A673 (cell line): Measurements from ENCODE around the gene FGF1. TPM values are rescaled to one million over a fixed set of nuclear protein-coding genes. Genes with fewer than 3 reads are reported as not detected.

Source experiments
- BruUV-seq: library from RNA; stranded (reverse); fragments of 400-500 nt; replicated peaks from 2 replicates; lab custom pipeline; 2021; lab: Mats Ljungman, UMichigan
- CTCF ChIA-PET: fragments of 300-600 bp; sonication (Branson Sonifier 250); formaldehyde crosslinking; loops from one replicate; lab custom pipeline; 2022; ENCODE audit warnings: antibody characterized with exemption; lab: Charles Lee
- POLR2A ChIA-PET: fragments of 300-600 bp; sonication (Branson Sonifier 250); formaldehyde crosslinking; loops from one replicate; lab custom pipeline; 2022; ENCODE audit warnings: antibody characterized with exemption; ENCODE audit not compliant: low non-redundant PET; lab: Charles Lee
- DNase-seq: peaks from one replicate; pipeline ENCODE4 v3.0.0-alpha.2; 2015; ENCODE audit warnings: low spot score
- H3K27ac ChIP-seq: fragments of 200-600 bp; sonication (generic); 2 replicates; pipeline ENCODE4 v1.5.1; 2016; ENCODE audit warnings: mixed run types, low read depth, mild to moderate bottlenecking, mixed read lengths, antibody characterized with exemption, low read length; ENCODE audit not compliant: poor library complexity, severe bottlenecking
- H3K27me3 ChIP-seq: fragments of 200-600 bp; sonication (generic); replicated peaks from 2 replicates; pipeline ENCODE4 v1.6.1; 2017; ENCODE audit warnings: mixed run types, low read depth, mild to moderate bottlenecking, mixed read lengths, antibody characterized with exemption, low read length; ENCODE audit not compliant: insufficient read depth, poor library complexity
- H3K36me3 ChIP-seq: fragments of 200-600 bp; sonication (generic); 2 replicates; pipeline ENCODE4 v1.6.1; 2016; ENCODE audit warnings: mixed run types, mild to moderate bottlenecking, mixed read lengths, antibody characterized with exemption, low read length; ENCODE audit not compliant: insufficient read depth, poor library complexity, severe bottlenecking
- H3K4me1 ChIP-seq: fragments of 200-600 bp; sonication (generic); 2 replicates; pipeline ENCODE4 v1.6.1; 2017; ENCODE audit warnings: mixed run types, mild to moderate bottlenecking, mixed read lengths, antibody characterized with exemption, low read length; ENCODE audit not compliant: insufficient read depth, poor library complexity, severe bottlenecking
- H3K4me3 ChIP-seq: fragments of 200-600 bp; sonication (generic); 2 replicates; pipeline ENCODE4 v1.5.1; 2016; ENCODE audit warnings: low read depth, mixed run types, mild to moderate bottlenecking, mixed read lengths, low read length; ENCODE audit not compliant: poor library complexity, severe bottlenecking
- H3K9me3 ChIP-seq: fragments of 200-600 bp; sonication (generic); 2 replicates; pipeline ENCODE4 v1.6.1; 2016; ENCODE audit warnings: mixed run types, low read depth, mild to moderate bottlenecking, mixed read lengths, antibody characterized with exemption, low read length; ENCODE audit not compliant: poor library complexity, severe bottlenecking
- EZH2 ChIP-seq: fragments of 200-600 bp; sonication (generic); IDR thresholded peaks from 2 replicates; pipeline ENCODE4 v1.6.1; 2017; ENCODE audit warnings: borderline replicate concordance, low read depth, mild to moderate bottlenecking, mixed read lengths, antibody characterized with exemption, low read length; ENCODE audit not compliant: poor library complexity, severe bottlenecking
- intact Hi-C: fragments of 100-400 bp; cut with micrococcal nuclease; formaldehyde crosslinking; loops from one replicate; pipeline ENCODE4 v1.10.0; 2022; ENCODE audit not compliant: unreplicated experiment
- total RNA-seq: library from RNA; stranded (reverse); gene quantifications from 2 replicates; pipeline ENCODE4 v1.2.3, GENCODE V29; 2021
- TF ChIP-seq, protein P1 (sequence below): fragments of 300-800, 200-600 bp; sonication (generic); conservative IDR thresholded peaks from 2 replicates; pipeline ENCODE4 v1.5.1; 2017; ENCODE audit warnings: low read depth, mild to moderate bottlenecking, antibody characterized with exemption, low read length, moderate library complexity, mixed read lengths

Gene FGF1
- total RNA-seq, 1 experiment from 2014 or later: 0.71 TPM

GRCh38 chr5:142713121-142713706 lies 27.3 kb upstream of the FGF1 start:
- Histone ChIP-seq H3K4me3 (peak overlapping the region; percentile 52), H3K36me3 (no peaks in the 10 kb centered on the region), H3K4me1 (peaks cover 16% of the 10 kb centered on the region), H3K27me3 (no peaks in the 10 kb centered on the region), H3K9me3 (no peaks in the 10 kb centered on the region), H3K27ac (peak overlapping the region; percentile 67)
- ChIA-PET POLR2A (interaction anchor here (0.6 kb wide), 1 partner anchor 102 kb away, joined by 4 read pairs; no protein-coding TSS in a partner anchor), CTCF (interaction anchor here (0.5 to 2.1 kb wide), 26 partner anchors 9 to 564 kb away, joined by 3 to 52 read pairs (median 5); no protein-coding TSS in a partner anchor)
- intact Hi-C loops: no loop called here
- TF ChIP-seq, protein P1, sequence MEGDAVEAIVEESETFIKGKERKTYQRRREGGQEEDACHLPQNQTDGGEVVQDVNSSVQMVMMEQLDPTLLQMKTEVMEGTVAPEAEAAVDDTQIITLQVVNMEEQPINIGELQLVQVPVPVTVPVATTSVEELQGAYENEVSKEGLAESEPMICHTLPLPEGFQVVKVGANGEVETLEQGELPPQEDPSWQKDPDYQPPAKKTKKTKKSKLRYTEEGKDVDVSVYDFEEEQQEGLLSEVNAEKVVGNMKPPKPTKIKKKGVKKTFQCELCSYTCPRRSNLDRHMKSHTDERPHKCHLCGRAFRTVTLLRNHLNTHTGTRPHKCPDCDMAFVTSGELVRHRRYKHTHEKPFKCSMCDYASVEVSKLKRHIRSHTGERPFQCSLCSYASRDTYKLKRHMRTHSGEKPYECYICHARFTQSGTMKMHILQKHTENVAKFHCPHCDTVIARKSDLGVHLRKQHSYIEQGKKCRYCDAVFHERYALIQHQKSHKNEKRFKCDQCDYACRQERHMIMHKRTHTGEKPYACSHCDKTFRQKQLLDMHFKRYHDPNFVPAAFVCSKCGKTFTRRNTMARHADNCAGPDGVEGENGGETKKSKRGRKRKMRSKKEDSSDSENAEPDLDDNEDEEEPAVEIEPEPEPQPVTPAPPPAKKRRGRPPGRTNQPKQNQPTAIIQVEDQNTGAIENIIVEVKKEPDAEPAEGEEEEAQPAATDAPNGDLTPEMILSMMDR: peak; percentile 99
- TF ChIP-seq EZH2: no peak
- DNase-seq: peak; percentile 94
- BruUV-seq: no TSS peak

GRCh38 chr5:142703153-142703552 lies 17.3 kb upstream of the FGF1 start:
- peaks cover 15% of the 10 kb centered on the region for H3K4me1 ChIP-seq
- H3K27me3 ChIP-seq: no peaks in the 10 kb centered on the region
- no peak for DNase-seq
- no peak overlapping the region for H3K27ac ChIP-seq
- TF ChIP-seq EZH2: no peak
- TF ChIP-seq, protein P1: no peak
- CTCF ChIA-PET: interaction anchor here (2.7 kb wide), 1 partner anchor 10 kb away, joined by 14 read pairs; no protein-coding TSS in a partner anchor
- POLR2A ChIA-PET: no interaction called here
- H3K36me3 ChIP-seq: no peaks in the 10 kb centered on the region
- no peaks in the 10 kb centered on the region for H3K9me3 ChIP-seq
- intact Hi-C loops: no loop called here
- BruUV-seq: no TSS peak
- no peak overlapping the region for H3K4me3 ChIP-seq

DNA sequence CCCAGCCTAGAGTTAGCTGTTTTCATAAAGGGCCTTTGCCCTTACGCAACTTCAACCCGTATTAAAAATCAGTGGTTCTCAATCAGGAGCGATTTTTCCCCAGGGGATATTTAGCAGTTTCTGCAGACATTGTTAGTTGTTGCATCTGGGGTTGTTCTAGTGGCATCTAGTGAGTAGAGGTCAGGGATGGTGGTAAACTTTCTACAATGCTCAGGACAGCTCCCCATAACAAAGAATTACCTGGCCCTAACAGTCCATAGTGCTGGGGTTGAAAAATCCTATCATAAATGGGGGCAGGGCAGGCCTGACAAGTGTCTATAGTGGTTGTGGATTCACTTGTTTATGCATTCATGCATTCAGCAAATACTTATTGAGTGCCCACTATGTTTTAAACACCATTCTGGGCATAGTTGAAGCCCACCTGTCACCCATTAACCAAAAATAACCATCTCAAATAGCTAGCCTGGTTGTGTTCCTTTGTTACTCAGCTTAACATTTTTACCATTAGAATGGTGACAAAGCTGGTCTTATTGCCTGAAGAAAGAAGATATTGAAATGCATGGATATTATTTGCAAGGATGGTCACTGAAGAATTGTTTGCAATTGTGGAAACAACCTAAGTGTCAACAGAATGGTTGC lies 15.9 kb upstream of the FGF1 start:
- ChIA-PET CTCF (interaction anchor here (0.5 to 2.7 kb wide), 2 partner anchors 11 to 247 kb away, joined by 12 to 14 read pairs; no protein-coding TSS in a partner anchor), POLR2A (no interaction called here)
- no peak for TF ChIP-seq EZH2
- TF ChIP-seq, protein P1: no peak
- H3K4me1 ChIP-seq: peaks cover 26% of the 10 kb centered on the region
- no peak for DNase-seq
- H3K9me3 ChIP-seq: no peaks in the 10 kb centered on the region
- BruUV-seq: no TSS peak
- no peaks in the 10 kb centered on the region for H3K27me3 ChIP-seq
- no peak overlapping the region for H3K27ac ChIP-seq
- intact Hi-C loops: no loop called here
- H3K36me3 ChIP-seq: no peaks in the 10 kb centered on the region
- H3K4me3 ChIP-seq: no peak overlapping the region
